Psoas muscle (tissue), 8 donors: ENCODE data around the gene ZFHX2. TPM values are rescaled to one million over a fixed set of nuclear protein-coding genes. Genes with fewer than 3 reads are reported as not detected.

ENCODE experiments used
- ATAC-seq, 4 donors: fragments of 200-7000 bp; cut with Tn5 transposase; one replicate each; pipeline ENCODE4 v1.9.1; 2020; ENCODE audit warnings: moderate library complexity in 3 of 4, mild to moderate bottlenecking in 2 of 4
- DNase-seq, 2 donors: peaks; one replicate each; pipeline ENCODE4 v3.0.0-alpha.2; 2020
- H3K27ac ChIP-seq: fragments of 200-600 bp; one replicate; pipeline ENCODE4 v1.8.0; 2022
- H3K27me3 ChIP-seq, 3 donors: fragments of 200-600 bp in 1 of 3; one replicate each; pipeline versions ENCODE4 v1.6.1 to v1.8.0; 2013 to 2022; ENCODE audit warnings: low read length in 2 of 3, mild to moderate bottlenecking in 2 of 3, moderate library complexity in 1 of 3; ENCODE audit not compliant: insufficient read depth in 3 of 3
- H3K36me3 ChIP-seq, 2 donors: fragments of 200-600 bp in 1 of 2; one replicate each; pipeline versions ENCODE4 v1.6.1 to v1.8.0; 2013 to 2022; ENCODE audit warnings: low read depth in 1 of 2, mild to moderate bottlenecking in 1 of 2, moderate library complexity in 1 of 2; ENCODE audit not compliant: insufficient read depth in 1 of 2
- H3K4me1 ChIP-seq: fragments of 200-600 bp; one replicate; pipeline ENCODE4 v1.8.0; 2022
- H3K4me3 ChIP-seq: fragments of 200-600 bp; one replicate; pipeline ENCODE4 v1.8.0; 2022; ENCODE audit warnings: mild to moderate bottlenecking
- H3K9me3 ChIP-seq: fragments of 200-600 bp; one replicate; pipeline ENCODE4 v1.8.0; 2022
- CTCF ChIP-seq: fragments of 200-600 bp; IDR thresholded peaks from one replicate; pipeline ENCODE4 v1.8.0; 2022; ENCODE audit warnings: antibody characterized with exemption
- WGBS, 3 donors: extraction: QIAGEN DNeasy Blood & Tissue Kit; methylation state at CpG; one replicate each; pipeline versions ENCODE4 v1.1.6 to v1.1.7; 2013; 5-methylcytosine and 5-hydroxymethylcytosine counted together
- intact Hi-C, 2 donors: fragments of 100-400 bp; cut with DNase I; formaldehyde crosslinking; loops; one replicate each; pipeline versions ENCODE4 v1.11.0 to v1.14.2; 2022
- polyA plus RNA-seq, 3 donors: library from polyadenylated mRNA; stranded (reverse); fragments of 200-250 nt; gene quantifications; one replicate each; pipeline ENCODE4 v1.2.3, GENCODE V29; 2013
- total RNA-seq, 4 donors: library from RNA; stranded (reverse); fragmentation: NEBNext Ultra II Directional in 2 of 4; extraction: Animal tissue kit (Norgen Biotek cat#: 25700) in 2 of 4; gene quantifications; one replicate each; pipeline versions ENCODE4 v1.2.1 to v1.2.4, GENCODE V29; 2021 to 2023
- donor health status: healthy with polysubstance abuse.
- donor health status: DM: no; HTN: no; CAD: no; lungs with moderate emphysema.
- donor health status: Bipolar disorder and iron deficiency.
- donor health status: healthy.
- donor health status: DM: yes; HTN: yes; CAD: no.
- donor health status: DM: no; HTN: no; CAD: no.
- donor health status: DM: no; HTN: no; CAD: no.
- donor health status: DM: yes; HTN: yes; CAD: no.

The ZFHX2 gene
- total and polyA plus RNA-seq, 7 donors, result 0.11 to 2.9 (median 0.65) TPM

- no peak for TF ChIP-seq CTCF
- H3K36me3 ChIP-seq, result no peaks in the 10 kb centered on the region
- no peaks in the 10 kb centered on the region for H3K4me1 ChIP-seq
- H3K27ac ChIP-seq, result no peak overlapping the region
- no peaks in the 10 kb centered on the region for H3K9me3 ChIP-seq
- intact Hi-C loops, result no loop called here
- WGBS, 3 donors, result 90 to 93% (median 91%) methylated on average over 5 to 6 of the region's 8 CpGs
- no peak for ATAC-seq
- DNase-seq, result no peak
- H3K4me3 ChIP-seq, result no peak overlapping the region
- H3K27me3 ChIP-seq, result peaks cover 0 to 51% (median 33%) of the 10 kb centered on the region in 3 donors
Measured at GRCh38 chr14:23580948-23581281, 29.4 kb upstream of the ZFHX2 start.

DNA sequence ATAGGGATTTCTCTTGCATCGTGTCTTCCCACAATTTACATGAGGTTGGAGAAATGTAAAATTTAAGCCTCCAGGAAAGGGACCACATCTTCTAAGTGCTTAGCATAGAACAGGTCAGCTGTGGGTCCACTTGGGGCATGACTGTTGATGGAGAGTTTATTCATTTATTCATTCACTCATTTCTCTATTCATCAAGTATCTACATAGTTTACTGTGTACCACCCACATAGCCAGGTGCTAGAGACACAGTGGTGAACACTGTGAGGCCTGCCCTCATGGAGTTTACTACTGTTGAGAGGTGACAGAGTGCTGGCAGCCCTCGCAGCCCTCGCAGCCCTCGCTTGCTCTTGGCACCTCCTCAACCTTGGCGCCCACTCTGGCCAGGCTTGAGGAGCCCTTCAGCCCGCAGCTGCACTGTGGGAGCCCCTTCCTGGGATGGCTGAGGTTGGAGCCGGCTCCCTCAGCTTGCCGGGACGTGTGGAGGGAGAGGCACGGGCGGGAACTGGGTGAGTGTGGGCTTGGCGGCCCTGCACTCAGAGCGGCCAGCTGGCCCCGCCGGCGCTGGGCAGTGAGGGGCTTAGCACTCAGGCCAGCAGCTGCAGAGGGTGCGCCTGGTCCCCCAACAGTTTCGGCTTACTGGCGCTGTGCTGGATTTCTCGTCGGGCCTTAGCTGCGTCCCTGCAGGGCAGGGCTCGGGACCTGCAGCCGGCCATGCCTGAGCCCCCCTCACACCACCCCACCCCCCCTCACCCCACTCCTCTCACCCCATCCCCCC is 28.8 kb upstream of the ZFHX2 start:
- H3K9me3 ChIP-seq, result no peaks in the 10 kb centered on the region
- WGBS, 3 donors, result 57 to 67% (median 63%) methylated on average over 21 to 24 of the region's 24 CpGs
- H3K27ac ChIP-seq, result no peak overlapping the region
- intact Hi-C loops, result no loop called here
- H3K4me1 ChIP-seq, result no peaks in the 10 kb centered on the region
- H3K36me3 ChIP-seq, result no peaks in the 10 kb centered on the region
- peaks cover 0 to 57% (median 39%) of the 10 kb centered on the region in 3 donors for H3K27me3 ChIP-seq
- ATAC-seq, result no peak
- DNase-seq, result no peak
- no peak overlapping the region for H3K4me3 ChIP-seq
- no peak for TF ChIP-seq CTCF

DNA sequence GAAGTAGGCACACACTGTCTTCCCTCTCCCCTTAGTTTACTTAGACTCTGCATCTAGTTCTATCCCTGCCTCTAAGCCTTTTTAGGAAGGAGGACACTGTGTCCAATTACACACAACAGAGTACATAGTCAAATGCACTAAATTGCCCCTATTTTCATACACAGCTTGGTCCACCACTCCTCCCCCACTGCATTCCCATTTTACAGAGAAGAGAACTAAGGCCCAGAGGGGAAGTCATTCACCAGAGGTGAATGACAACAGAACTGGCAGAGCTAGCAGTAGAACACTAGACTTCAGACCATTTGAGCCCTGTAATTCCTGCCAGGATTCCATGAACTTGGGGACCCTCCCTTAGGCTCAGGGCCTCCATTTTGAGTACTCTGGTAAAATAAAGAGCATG is 28.2 kb upstream of the ZFHX2 start:
- ATAC-seq, result no peak

GRCh38 chr14:23579311-23579630 is 27.7 kb upstream of the ZFHX2 start:
- H3K4me1 ChIP-seq, result no peaks in the 10 kb centered on the region
- H3K27ac ChIP-seq, result no peak overlapping the region
- no peaks in the 10 kb centered on the region for H3K9me3 ChIP-seq
- TF ChIP-seq CTCF, result no peak
- H3K27me3 ChIP-seq, result peaks cover 0 to 67% (median 41%) of the 10 kb centered on the region in 3 donors
- H3K4me3 ChIP-seq, result no peak overlapping the region
- no peak for ATAC-seq
- H3K36me3 ChIP-seq, result no peaks in the 10 kb centered on the region
- DNase-seq, result no peak
- intact Hi-C loops, result no loop called here
- WGBS, 3 donors, result 32 to 50% (median 39%) methylated on average over 3 of the region's 3 CpGs

More for the DNA sequence above, 28.2 kb upstream of the ZFHX2 start:
- no peak for DNase-seq
- H3K36me3 ChIP-seq, result no peaks in the 10 kb centered on the region
- H3K4me3 ChIP-seq, result no peak overlapping the region
- intact Hi-C loops, result no loop called here
- no peak overlapping the region for H3K27ac ChIP-seq
- no peaks in the 10 kb centered on the region for H3K9me3 ChIP-seq
- H3K4me1 ChIP-seq, result no peaks in the 10 kb centered on the region
- peaks cover 0 to 63% (median 41%) of the 10 kb centered on the region in 3 donors for H3K27me3 ChIP-seq
- no peak for TF ChIP-seq CTCF
